Urinary bladder (tissue), 4 donors: ENCODE results near the gene ATXN1. TPM values are rescaled to one million over a fixed set of nuclear protein-coding genes. Genes with fewer than 3 reads are reported as not detected.

Experiments
- DNase-seq: peaks from one replicate; pipeline ENCODE4 v3.0.0-alpha.2; 2015; ENCODE audit errors: extremely low spot score
- H3K27ac ChIP-seq: one replicate; pipeline ENCODE4 v1.5.1; 2013; ENCODE audit warnings: low read depth, mild to moderate bottlenecking, moderate library complexity
- H3K36me3 ChIP-seq: one replicate; pipeline ENCODE4 v1.6.1; 2013; ENCODE audit warnings: mild to moderate bottlenecking, moderate library complexity; ENCODE audit not compliant: insufficient read depth
- H3K4me1 ChIP-seq: one replicate; pipeline ENCODE4 v1.6.1; 2013; ENCODE audit warnings: mild to moderate bottlenecking, moderate library complexity; ENCODE audit not compliant: insufficient read depth
- H3K4me3 ChIP-seq: one replicate; pipeline ENCODE4 v1.5.1; 2013; ENCODE audit warnings: low read depth, low read length
- WGBS: extraction: QIAGEN DNeasy Blood & Tissue Kit; methylation state at CpG from one replicate; pipeline ENCODE4 v1.1.7; 2013; 5-methylcytosine and 5-hydroxymethylcytosine counted together
- polyA plus RNA-seq: library from polyadenylated mRNA; stranded (reverse); fragments of 200-250 nt; gene quantifications from one replicate; pipeline ENCODE4 v1.2.3, GENCODE V29; 2013
- total RNA-seq: library from RNA; depleted of rRNA; stranded (reverse); fragments of >200 nt; gene quantifications from one replicate; pipeline ENCODE4 v1.2.3, GENCODE V29; 2014
- donor health status: healthy with polysubstance abuse.
- donor health status: healthy.

Gene ATXN1
- total and polyA plus RNA-seq, 2 donors, result 15.8 to 137 TPM

DNA sequence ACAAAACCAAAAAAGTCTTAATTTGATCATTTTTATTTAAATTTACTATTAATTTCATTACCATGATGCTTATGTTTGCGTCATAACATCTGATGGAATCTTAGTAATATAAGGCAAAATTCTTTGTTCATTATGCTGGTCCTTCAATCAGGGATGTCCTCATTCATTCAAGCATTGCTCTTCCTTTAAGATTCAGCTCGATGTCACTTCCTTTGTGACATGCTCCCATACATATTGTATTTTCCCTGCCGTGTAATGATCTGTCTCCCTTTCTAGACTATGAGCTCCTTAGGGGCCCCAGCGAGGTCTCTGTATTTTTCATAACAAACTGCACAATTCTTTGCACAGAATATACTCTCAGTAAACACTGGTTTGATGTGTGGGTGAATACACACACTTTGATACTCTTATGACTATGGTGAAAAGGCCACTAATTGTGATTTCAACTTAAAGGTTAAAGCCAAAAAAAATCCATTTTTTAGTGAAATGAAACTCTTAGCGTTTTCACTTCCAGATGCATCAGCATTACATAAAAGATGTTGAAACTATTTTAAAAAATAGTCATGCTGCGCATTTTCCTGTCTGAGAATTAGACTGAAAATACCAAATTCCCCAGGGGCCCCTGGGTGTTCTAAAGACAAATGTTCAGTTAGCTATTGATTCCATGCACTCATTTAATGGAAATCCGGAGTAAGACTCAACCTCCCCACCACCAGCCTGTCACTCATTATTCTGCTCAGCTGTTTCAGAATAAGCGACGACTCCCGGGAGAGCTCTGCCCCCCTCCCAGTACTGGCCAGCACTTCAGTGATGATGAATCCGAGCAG, 169.7 kb downstream of the ATXN1 start:
- DNase-seq, result no peak
- Histone ChIP-seq H3K36me3 (peaks cover 4% of the 10 kb centered on the region), H3K4me1 (no peaks in the 10 kb centered on the region), H3K4me3 (no peak overlapping the region), H3K27ac (no peak overlapping the region)
- WGBS, result 85% methylated on average over 11 of the region's 11 CpGs

DNA sequence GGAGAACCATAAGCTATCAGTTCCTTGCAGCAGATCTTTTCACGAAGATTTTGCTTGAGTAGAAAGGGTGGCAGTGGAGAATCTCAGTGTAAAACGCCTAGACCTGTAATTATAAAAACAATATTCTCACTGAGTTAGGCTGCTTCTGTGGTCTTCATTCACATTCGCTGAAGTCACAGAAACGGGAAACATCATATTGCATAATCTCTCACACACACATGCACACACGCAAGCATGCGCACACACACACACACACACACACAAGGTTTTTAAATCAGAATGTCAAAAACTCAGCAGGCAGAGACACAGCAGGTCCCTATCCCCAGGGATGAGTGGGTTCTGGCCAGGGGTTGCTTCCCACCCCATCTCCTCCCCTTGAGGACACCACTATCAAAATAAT, 175.5 kb downstream of the ATXN1 start:
- peaks cover 3% of the 10 kb centered on the region for H3K36me3 ChIP-seq
- H3K4me1 ChIP-seq, result no peaks in the 10 kb centered on the region
- 83% methylated on average over 6 of the region's 6 CpGs for WGBS
- H3K4me3 ChIP-seq, result no peak overlapping the region
- DNase-seq, result no peak
- H3K27ac ChIP-seq, result no peak overlapping the region

DNA sequence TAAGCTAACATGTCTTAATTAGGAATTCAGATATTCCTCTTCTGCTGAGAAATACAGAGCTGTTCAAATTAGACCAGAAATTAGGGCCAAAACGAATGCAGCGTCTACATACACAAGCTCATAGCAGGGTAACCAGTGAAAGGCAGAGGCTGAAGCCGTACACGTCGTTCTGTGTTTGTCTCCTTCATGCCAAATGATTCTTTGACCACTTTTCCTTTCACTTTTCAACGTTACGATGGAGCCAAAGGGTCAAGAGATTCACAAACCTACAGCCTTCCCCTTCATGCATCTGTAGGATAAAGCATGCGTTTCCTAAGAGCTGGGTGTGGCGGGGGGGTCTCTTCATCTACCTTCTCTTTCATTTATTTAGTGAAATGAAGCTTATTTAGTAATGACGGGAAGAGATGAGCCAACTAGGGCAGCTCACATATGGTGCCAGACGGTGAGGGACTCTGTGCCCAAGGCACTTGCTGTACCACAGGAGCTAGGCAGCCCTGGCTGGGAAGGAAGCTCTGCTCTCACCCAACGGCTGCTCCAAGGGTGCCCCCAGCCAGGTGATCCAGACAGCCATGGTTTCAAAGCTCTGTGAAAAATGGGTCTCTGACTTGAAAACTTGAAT, 178.0 kb downstream of the ATXN1 start:
- Histone ChIP-seq H3K4me1 (no peaks in the 10 kb centered on the region), H3K27ac (no peak overlapping the region), H3K36me3 (peaks cover 3% of the 10 kb centered on the region), H3K4me3 (no peak overlapping the region)
- DNase-seq, result no peak
- WGBS, result 93% methylated on average over 12 of the region's 12 CpGs

DNA sequence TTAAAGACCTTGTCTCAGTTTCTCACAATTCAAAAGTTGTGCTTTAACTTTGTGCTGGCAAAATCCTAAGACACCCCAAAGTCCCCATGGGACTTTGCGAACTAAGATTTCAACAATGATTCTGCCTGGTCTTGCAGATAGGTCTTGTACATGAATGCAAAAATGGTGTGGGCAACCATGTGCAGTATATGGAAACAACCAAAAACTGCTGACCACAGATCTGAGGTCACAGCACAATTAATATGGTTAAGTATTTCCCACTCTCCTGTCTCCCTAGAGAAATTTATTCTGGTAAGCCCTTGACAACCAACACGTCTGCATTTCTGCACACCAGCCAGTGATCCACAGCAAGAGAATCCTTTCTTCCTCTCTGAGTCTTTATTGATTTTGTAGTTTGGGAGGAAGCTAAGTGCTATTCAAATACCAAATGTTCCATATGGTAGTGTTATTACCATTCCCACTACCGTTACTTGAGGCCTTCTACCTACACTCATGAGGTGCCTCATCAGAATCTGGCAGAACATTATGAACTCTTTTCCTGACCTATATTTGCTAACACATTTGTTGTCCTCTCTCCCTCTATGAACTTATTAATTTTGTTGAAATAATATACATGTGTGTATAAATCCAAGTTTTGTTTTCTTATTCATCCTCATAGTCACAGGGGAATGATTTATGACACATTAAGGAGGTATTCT, 178.7 kb downstream of the ATXN1 start:
- Histone ChIP-seq H3K36me3 (peaks cover 3% of the 10 kb centered on the region), H3K4me3 (no peak overlapping the region), H3K27ac (no peak overlapping the region), H3K4me1 (no peaks in the 10 kb centered on the region)
- no peak for DNase-seq
- 94% methylated on average over 3 of the region's 3 CpGs for whole genome bisulfite sequencing

DNA sequence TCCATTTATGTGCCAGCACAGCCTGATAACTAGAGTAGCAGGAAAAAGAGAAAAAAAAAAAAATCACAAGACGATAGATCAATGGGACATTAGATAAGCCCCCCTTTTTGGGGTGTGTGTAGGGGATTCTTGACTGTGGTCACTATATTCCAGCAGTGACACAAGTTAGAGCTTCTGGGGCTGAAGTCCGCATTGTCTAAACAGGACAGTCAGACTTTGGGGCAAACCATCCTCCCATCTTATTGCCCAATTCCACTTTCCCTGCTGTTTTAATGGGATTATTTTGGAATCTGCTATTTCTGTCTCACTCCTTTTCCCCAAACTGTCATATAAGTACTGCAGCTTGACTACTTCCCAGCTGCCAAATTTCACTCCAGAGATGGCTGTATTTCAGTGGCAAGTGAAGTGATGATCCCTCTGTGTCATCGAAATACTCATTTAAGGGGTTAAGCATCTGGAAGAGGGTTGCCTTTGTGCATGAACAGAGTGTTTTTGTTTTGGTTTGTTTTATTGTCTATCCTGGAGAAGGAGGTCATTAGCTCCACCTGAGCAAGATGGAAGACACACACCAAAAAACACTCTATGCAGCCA, 182.5 kb downstream of the ATXN1 start:
- Histone ChIP-seq H3K4me1 (no peaks in the 10 kb centered on the region), H3K27ac (no peak overlapping the region), H3K4me3 (no peak overlapping the region), H3K36me3 (no peaks in the 10 kb centered on the region)
- no peak for DNase-seq
- WGBS, result 89% methylated on average over 3 of the region's 3 CpGs

DNA sequence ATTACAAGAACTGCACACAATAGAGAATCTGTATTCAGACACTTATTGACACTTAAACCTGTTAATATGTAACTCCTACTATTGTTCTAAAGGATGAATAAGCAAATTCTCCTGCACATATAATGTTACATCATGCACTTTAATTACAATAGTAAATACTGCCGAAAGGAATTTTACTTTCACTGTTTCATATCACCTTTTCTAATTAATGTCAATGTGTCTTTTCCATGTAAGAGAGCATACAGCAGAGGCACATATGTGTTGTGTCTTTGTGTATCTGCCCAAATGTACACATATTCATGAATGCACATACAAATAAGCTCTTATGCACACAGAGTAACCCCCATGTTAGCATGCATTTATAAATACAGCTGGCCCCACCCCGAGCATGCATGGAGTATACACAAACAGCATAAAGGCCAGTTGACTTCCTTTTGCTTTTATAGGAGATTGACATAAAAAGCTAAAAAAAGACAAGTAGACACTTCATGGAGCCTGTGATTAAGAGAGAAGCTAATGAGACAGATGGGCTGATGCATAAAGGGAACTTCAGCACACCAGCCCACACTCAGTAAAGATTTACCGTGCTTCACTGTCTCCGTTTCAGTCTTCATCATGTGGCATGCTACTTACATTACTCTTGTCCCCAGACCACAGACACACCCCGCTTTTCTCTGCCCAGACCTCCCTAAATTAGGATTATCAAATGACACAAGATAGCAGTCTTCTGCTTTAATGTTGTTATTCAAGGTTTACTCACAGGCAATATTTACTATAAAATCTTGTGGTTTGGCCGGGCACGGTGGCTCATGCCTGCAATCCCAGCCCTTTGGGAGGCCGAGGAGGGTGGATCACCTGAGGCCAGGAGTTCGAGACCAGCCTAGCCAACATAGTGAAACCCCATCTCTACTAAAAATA, 184.6 kb downstream of the ATXN1 start:
- H3K4me1 ChIP-seq, result no peaks in the 10 kb centered on the region
- 69% methylated on average over 9 of the region's 9 CpGs for WGBS
- no peak overlapping the region for H3K27ac ChIP-seq
- no peak overlapping the region for H3K4me3 ChIP-seq
- no peak for DNase-seq
- H3K36me3 ChIP-seq, result no peaks in the 10 kb centered on the region

DNA sequence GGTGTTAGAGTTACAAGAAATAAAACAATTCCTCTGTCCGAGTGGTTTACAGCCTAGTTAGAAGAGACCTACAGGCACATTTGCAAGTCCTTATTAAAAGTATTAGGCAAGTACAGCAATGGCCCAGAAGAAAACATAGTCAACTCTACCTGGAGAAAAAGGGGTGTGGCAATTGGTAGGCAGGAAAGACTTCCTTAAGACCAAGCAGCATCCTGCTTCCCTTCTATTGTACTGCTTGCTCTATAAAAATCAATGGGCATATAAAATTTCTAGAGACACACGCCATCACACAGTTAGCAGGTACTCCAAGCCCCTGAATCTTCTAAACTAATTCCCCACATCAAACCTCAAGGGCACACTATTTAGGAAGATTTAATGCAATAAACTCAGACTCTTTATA, 185.6 kb downstream of the ATXN1 start:
- H3K36me3 ChIP-seq, result no peaks in the 10 kb centered on the region
- no peak overlapping the region for H3K27ac ChIP-seq
- H3K4me1 ChIP-seq, result no peaks in the 10 kb centered on the region
- 97% methylated on average over 2 of the region's 2 CpGs for WGBS
- DNase-seq, result no peak
- no peak overlapping the region for H3K4me3 ChIP-seq

DNA sequence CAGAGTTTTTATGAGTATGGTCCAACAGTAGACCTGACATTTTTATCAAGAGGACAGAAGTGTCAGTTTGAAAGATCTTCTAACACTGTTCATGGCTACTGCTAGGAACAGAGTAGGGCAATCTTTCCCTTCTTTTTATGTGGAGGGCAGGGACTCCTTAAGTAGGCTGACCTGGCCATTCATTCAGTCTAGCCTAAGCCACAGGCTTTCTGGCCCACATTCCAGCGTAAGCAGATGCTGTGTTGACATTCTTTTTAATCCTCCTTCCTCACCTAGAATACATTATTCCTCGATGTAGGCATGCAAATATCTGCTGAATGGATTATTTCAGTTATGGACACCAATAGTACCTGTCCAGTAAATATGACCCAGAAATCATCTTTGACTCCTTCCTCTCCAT, 188.3 kb downstream of the ATXN1 start:
- WGBS, result 86% methylated on average over 2 of the region's 2 CpGs

DNA sequence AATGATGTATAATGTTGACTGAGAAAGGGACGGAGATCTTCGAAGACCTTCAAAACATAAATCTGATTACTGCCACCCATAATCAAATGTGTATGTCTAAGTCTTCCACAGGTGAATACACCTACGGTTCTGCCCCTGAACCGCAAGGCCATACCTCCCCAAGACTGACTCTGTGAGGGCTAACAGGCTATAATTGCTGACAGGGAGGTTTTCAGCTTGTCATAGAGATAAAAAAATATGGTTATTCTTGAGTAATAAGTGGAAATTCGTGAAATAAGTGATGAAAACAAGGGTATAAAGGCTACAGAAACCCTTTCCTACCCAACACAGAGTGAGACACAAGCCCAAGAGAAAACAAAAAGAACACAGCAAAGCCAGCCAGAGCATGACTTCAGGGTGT, 188.9 kb downstream of the ATXN1 start:
- Histone ChIP-seq H3K27ac (no peak overlapping the region), H3K4me3 (no peak overlapping the region), H3K36me3 (no peaks in the 10 kb centered on the region), H3K4me1 (no peaks in the 10 kb centered on the region)
- 87% methylated on average over 5 of the region's 5 CpGs for WGBS
- no peak for DNase-seq

More for the DNA sequence above, 188.3 kb downstream of the ATXN1 start:
- DNase-seq, result no peak
- Histone ChIP-seq H3K27ac (no peak overlapping the region), H3K36me3 (no peaks in the 10 kb centered on the region), H3K4me3 (no peak overlapping the region), H3K4me1 (no peaks in the 10 kb centered on the region)

DNA sequence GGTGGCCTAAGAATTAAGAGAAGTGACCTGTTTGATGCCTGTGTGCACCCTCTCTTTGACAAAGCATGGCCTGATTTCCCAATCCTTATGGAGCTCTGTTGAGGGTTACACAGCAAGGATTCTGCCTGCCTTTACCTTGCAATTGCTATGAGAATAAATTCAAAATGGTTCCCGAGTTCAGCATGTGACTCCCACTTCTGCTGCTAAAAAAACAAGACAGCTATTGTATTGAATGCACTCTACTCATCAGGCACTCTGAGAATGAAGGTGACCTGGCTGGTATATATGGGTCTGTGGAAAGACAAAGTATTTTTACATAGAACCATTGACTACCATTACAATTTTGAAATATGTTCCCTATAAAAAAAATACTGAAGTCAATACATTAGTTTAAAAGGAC, 190.3 kb downstream of the ATXN1 start:
- DNase-seq, result no peak
- no peaks in the 10 kb centered on the region for H3K36me3 ChIP-seq
- H3K27ac ChIP-seq, result no peak overlapping the region
- H3K4me1 ChIP-seq, result no peaks in the 10 kb centered on the region
- WGBS, result 94% methylated on average over 1 of the region's 1 CpG
- no peak overlapping the region for H3K4me3 ChIP-seq

DNA sequence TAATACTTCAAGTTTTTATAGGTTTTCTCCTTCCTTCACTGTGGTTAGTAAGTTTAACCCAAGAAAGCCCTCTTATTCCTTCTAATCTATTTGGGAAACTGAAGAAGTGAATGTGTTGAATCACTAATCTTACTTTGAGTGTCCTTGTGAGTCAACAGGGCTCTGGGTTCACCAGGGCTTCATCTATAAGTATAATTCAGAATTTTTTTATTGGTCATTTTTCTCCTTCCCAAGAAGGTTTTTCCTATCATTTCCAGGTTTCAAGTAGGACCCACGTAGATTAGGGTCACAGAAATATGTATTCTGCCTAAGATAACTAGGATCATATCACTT, 191.1 kb downstream of the ATXN1 start:
- Histone ChIP-seq H3K27ac (no peak overlapping the region), H3K4me1 (no peaks in the 10 kb centered on the region), H3K36me3 (no peaks in the 10 kb centered on the region), H3K4me3 (no peak overlapping the region)
- DNase-seq, result no peak
- WGBS, result 99% methylated on average over 1 of the region's 1 CpG

DNA sequence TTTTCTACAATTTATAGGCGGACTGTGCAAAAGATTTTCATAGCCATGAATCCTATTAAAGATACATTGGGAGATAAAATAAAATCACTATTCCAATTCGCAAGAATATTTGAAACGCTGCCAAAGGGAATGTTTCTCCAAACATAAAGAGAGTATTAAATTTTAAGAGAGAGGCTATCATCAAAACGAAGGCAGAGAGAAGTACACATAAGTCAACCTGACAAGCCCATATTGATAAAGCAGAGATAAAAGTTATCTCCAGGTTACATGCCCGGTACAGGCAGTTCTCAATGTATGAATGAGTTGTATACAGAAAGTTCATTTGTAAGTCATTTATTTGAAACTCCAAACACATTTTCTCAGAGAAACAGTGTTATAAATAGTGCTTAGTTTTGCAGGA, 193.1 kb downstream of the ATXN1 start:
- H3K36me3 ChIP-seq, result no peaks in the 10 kb centered on the region
- no peak overlapping the region for H3K4me3 ChIP-seq
- no peak for DNase-seq
- whole genome bisulfite sequencing, result 25% methylated on average over 5 of the region's 5 CpGs
- no peak overlapping the region for H3K27ac ChIP-seq
- no peaks in the 10 kb centered on the region for H3K4me1 ChIP-seq

DNA sequence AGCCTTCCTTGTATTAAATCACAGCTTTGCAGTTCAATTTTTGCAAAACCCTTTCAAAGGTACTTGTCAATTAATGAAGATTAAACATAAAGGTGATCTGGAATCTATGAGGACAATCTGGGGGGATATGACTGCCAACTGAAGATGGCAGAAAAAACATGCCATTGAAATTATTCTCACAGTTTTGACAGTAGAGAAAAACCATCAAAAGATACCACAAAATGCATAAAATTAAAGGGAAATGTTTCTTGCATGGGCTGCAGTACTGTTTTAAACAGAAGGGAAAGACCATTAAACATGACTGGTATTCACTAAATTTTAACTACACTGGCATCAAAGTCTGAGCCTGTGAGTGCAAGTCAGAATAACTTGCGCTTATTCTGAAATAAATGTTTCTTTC, 194.2 kb downstream of the ATXN1 start:
- Histone ChIP-seq H3K36me3 (no peaks in the 10 kb centered on the region), H3K4me1 (no peaks in the 10 kb centered on the region), H3K4me3 (no peak overlapping the region), H3K27ac (no peak overlapping the region)
- DNase-seq, result no peak
- WGBS, result 92% methylated on average over 1 of the region's 1 CpG
